ENCODE data around the gene BMERB1.

The BMERB1 gene

DNA sequence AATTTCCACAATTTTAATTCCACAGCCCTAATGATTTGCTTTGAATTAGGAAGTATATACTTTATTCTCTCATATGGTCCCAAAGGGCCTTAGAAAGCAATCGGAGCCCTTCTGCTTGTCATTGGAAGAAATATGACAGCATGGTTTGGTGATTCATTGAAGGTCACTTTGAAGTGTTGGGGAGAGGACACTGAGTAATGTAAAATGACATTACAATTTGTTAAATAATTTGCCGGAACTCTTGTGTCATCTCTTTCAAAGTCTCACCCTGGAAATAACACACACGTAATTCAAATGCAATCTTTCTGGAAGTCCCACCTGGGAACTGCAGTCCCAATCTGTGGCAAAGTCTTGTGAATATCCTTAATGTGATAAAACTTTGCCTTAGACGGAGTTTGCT is 59.8 kb downstream of the BMERB1 start:
- TF ChIP-seq, protein P1, sequence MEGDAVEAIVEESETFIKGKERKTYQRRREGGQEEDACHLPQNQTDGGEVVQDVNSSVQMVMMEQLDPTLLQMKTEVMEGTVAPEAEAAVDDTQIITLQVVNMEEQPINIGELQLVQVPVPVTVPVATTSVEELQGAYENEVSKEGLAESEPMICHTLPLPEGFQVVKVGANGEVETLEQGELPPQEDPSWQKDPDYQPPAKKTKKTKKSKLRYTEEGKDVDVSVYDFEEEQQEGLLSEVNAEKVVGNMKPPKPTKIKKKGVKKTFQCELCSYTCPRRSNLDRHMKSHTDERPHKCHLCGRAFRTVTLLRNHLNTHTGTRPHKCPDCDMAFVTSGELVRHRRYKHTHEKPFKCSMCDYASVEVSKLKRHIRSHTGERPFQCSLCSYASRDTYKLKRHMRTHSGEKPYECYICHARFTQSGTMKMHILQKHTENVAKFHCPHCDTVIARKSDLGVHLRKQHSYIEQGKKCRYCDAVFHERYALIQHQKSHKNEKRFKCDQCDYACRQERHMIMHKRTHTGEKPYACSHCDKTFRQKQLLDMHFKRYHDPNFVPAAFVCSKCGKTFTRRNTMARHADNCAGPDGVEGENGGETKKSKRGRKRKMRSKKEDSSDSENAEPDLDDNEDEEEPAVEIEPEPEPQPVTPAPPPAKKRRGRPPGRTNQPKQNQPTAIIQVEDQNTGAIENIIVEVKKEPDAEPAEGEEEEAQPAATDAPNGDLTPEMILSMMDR (conservative IDR thresholded peaks at IDR 0.05; ENCODE audit: low read depth, low read length): no peak
- H3K4me3 ChIP-seq (ENCODE audit: low read depth, low read length): no peak overlapping the region
- peak; percentile 36 for DNase-seq (ENCODE audit: low read depth)

DNA sequence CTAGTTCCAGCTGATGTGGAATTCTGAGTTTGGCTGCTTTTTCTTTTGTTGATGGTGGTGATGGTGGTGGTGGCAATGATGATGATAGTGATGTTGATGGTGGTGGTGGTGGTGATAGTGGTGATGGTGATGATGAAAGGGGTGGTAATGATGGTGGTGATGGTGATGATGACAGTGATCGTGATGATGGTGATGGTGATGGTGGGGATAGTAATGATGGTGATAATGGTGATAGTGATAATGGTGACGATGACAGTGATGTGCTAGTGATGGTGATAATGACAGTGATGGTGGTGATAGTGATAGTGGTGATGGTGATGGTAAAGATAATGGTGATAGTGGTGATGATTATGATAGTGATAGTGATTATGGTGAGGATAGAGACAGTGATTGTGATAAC is 61.5 kb downstream of the BMERB1 start:
- no peak for DNase-seq (ENCODE audit: low read depth)
- H3K4me3 ChIP-seq (ENCODE audit: low read depth, low read length): no peak overlapping the region
- TF ChIP-seq, protein P1 (conservative IDR thresholded peaks at IDR 0.05; ENCODE audit: low read depth, low read length): no peak

DNA sequence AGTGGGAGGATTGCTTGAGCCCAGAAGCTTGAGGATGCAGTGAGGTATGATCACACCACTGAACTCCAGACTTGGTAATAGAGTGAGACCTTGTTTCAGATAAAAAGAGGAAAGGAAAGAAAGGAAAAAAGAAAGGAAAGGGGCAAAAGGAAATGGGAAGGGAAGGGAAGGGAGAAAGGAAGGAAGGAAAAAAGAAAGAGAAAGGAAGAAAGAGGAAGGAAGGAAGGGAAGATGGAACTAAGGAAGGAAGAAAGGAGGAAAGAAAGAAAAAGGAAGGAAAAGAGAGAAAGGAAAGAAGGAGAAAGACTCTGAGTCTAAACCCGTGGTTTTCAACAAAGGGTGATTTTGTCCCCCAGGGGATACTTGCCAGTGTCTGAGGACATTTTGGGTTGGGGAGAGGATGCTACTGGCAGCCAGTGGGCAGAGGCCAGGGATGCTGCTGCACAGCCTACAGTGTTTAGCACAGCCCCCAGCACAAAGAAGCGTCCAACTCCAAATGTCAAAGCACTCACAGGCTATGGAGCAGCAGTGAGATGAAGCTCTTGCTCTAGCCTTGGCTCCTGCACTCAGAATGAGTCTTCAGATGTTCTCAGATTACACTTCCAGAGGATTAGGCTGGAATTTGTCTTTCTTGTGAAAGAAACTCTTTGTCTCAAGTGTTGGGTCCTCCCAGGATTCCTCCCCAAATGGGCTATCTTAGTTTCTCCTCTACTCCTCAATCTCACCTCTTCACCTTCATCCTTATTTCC is 64.2 kb downstream of the BMERB1 start:
- H3K4me3 ChIP-seq (ENCODE audit: low read depth, low read length): no peak overlapping the region
- DNase-seq (ENCODE audit: low read depth): peak; percentile 60
- TF ChIP-seq, protein P1 (conservative IDR thresholded peaks at IDR 0.05; ENCODE audit: low read depth, low read length): no peak

DNA sequence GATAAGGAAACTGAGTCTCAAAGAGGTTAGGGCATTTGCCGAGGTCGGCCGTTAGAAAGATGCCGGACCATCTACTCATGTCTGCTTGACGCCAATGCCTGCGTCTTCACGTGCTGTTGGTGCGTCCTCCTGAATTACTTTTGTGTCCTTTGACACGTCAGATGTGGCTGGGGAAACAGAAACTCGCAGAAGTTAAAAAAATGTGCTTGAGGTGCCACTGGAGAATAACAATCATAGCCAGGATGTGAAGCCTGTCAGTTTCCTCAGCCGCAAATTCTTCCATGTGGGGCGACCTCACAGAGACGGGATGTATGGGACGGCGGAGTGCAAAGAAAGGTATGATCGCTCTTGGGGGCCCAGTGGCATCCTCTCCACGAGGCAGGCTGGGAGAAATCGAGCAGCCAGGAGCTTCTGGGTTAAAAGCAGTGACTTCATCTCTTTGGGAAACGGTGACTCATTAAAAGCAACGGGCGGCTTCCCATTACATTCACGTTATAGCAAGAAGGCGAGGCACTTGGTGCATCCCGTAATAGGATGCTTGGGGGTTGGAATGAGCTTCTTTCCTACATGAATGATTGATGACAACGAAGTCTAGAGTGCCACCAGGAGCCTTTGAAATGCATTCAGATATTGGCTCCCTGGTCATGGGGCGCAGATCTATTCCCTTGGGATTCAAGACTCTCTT is 67.8 kb downstream of the BMERB1 start:
- TF ChIP-seq, protein P1 (conservative IDR thresholded peaks at IDR 0.05; ENCODE audit: low read depth, low read length): no peak
- H3K4me3 ChIP-seq (ENCODE audit: low read depth, low read length): peak overlapping the region; percentile 39

DNA sequence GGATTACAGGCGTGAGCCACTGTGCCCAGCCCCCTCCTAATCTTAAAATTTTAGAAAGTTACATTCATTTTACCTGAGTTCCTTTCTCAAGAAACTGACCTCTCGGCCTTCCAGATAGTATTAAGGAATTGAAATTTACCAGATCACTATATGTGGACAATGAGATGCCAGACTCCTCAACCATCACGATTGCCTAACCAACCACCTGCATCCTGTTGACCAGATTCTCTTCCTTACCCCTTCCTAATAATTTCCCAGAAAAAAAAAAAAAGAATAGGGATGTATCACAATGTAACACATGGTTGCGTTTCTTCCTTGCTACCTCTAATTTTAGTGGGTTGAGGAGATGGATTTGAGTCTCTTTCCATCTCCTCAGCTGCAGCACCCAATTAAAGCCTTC is 72.1 kb downstream of the BMERB1 start:
- no peak for DNase-seq (ENCODE audit: low read depth)
- H3K4me3 ChIP-seq (ENCODE audit: low read depth, low read length): no peak overlapping the region
- TF ChIP-seq, protein P1 (conservative IDR thresholded peaks at IDR 0.05; ENCODE audit: low read depth, low read length): no peak

More for the DNA sequence above, 67.8 kb downstream of the BMERB1 start:
- DNase-seq (ENCODE audit: low read depth): peak; percentile 98

DNA sequence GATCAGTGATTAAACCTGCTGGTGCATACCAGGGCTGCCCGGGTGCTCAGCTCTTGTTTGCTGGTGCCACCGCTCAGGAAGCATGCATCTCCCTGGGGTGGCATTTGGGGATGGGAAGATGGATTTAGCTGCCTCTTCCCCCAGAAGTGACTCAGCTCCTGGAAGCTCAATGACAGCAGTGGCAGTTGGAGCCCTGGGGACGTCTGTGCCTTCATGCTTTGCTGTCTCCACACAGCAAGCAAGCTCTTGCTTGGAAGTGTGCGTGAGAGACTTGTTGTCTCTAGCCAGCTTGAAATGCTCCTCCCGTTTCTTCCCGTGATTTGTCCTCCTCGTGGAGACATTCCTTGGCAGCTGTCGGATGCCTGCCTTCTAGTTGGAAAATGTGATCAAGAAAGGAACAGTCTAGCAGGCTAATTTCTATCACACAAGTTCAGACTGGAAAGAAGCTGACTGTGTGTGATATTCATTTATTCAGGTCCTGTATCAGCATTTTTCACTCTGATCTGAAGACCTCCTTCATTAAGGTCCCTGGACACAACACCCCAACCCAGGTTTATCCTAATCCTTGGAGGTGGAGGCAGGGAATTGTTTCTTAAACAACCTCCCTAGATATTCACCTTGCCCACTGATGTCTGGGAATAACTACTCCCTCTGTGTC is 73.0 kb downstream of the BMERB1 start:
- TF ChIP-seq, protein P1 (conservative IDR thresholded peaks at IDR 0.05; ENCODE audit: low read depth, low read length): no peak
- no peak overlapping the region for H3K4me3 ChIP-seq (ENCODE audit: low read depth, low read length)
- DNase-seq (ENCODE audit: low read depth): peak; percentile 73
